ENCODE measurements around the gene ANKRD17.

DNA sequence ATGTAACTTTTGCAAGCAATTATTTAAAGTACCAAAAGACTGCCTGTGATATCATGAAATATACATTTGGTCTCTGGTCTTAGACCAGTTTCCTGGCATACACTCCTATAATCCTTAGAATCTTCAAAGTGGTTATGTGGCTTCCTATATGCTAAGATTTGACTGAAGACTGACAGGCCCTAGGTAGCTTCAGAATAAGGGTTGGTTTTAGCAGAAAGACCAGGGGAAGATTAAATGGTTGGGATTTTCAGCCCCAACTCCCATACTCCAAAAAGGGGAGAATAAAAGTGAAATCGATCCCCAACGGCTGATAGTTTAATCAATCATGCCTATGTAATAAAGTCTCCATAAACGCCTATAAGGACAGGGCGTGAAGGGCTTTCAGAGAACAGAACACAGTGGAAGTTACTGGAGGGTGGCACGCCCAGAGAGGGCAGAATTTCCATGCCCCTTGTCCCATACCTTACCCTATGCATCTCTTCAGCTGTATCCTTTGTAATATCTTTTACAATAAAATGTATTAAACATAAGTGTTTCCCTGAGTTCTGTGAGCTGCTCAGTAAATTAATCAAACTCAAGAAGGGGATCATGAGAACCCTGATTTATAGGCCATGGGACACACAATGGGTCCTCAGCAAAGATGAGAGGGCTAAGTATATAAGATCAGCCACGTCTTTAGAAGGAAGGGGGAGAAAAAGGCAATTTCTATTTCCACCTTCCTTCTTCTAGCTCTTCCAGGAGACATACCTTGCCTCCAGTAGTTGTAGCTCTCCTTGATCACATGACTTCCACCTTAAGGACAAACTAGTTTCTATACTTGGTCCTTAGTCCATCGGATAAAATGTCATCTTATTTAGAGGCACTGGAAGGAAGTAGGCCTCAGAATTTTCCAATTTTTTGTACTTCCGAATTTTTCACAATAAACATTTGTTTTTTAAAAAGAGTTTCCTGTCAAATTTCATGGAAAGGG is 26.8 kb downstream of the ANKRD17 start:
- TF ChIP-seq, protein P1, sequence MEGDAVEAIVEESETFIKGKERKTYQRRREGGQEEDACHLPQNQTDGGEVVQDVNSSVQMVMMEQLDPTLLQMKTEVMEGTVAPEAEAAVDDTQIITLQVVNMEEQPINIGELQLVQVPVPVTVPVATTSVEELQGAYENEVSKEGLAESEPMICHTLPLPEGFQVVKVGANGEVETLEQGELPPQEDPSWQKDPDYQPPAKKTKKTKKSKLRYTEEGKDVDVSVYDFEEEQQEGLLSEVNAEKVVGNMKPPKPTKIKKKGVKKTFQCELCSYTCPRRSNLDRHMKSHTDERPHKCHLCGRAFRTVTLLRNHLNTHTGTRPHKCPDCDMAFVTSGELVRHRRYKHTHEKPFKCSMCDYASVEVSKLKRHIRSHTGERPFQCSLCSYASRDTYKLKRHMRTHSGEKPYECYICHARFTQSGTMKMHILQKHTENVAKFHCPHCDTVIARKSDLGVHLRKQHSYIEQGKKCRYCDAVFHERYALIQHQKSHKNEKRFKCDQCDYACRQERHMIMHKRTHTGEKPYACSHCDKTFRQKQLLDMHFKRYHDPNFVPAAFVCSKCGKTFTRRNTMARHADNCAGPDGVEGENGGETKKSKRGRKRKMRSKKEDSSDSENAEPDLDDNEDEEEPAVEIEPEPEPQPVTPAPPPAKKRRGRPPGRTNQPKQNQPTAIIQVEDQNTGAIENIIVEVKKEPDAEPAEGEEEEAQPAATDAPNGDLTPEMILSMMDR (IDR thresholded peaks at IDR 0.05) = no peak
- no peak for TF ChIP-seq POLR2A (IDR thresholded peaks at IDR 0.05)

Measured in transverse colon (tissue), 3 donors.